Common myeloid progenitor, CD34-positive (primary cell): ENCODE measurements around the gene ARHGAP12.

Experiments used
- CTCF ChIA-PET: fragments of 350-600 bp; sonication (Branson Sonifier 250); formaldehyde crosslinking; loops from one replicate; lab custom pipeline; 2021; ENCODE audit warnings: antibody characterized with exemption; lab: Charles Lee
- POLR2A ChIA-PET: fragments of 350-600 bp; sonication (Branson Sonifier 250); formaldehyde crosslinking; loops from one replicate; lab custom pipeline; 2021; ENCODE audit warnings: antibody characterized with exemption; lab: Charles Lee
- DNase-seq, 3 donors: peaks; one replicate each; pipeline versions ENCODE4 v3.0.0 to v3.0.0-alpha.2; 2013
- H3K27ac ChIP-seq, 2 experiments: 1 replicate in 1 of 2; 2 replicates in 1 of 2; pipeline ENCODE4 v1.7.0; 2013; ENCODE audit warnings: inconsistent platforms in 2 of 2, low read length in 2 of 2, mild to moderate bottlenecking in 2 of 2, low read depth in 1 of 2, moderate library complexity in 1 of 2; ENCODE audit not compliant: severe bottlenecking in 2 of 2, insufficient read depth in 1 of 2, poor library complexity in 1 of 2
- H3K27me3 ChIP-seq, 5 experiments: replicated peaks in 2 of 5; 1 replicate in 3 of 5; 2 replicates in 2 of 5; pipeline versions ENCODE4 v1.6.1 to v1.7.0; 2013; ENCODE audit warnings: low read length in 4 of 5, mild to moderate bottlenecking in 2 of 5, moderate library complexity in 2 of 5, inconsistent platforms in 1 of 5; ENCODE audit not compliant: insufficient read depth in 5 of 5, control insufficient read depth in 4 of 5
- H3K36me3 ChIP-seq, 4 experiments: 1 replicate in 2 of 4; 2 replicates in 2 of 4; pipeline versions ENCODE4 v1.6.1 to v1.7.0; 2013; ENCODE audit warnings: low read length in 3 of 4, control low read depth in 1 of 4, mild to moderate bottlenecking in 1 of 4; ENCODE audit not compliant: control insufficient read depth in 4 of 4, insufficient read depth in 4 of 4
- H3K4me1 ChIP-seq, 4 experiments: 1 replicate in 3 of 4; 2 replicates in 1 of 4; pipeline versions ENCODE4 v1.6.1 to v1.7.1; 2013; ENCODE audit warnings: low read length in 3 of 4, mild to moderate bottlenecking in 3 of 4, control low read depth in 1 of 4, inconsistent platforms in 1 of 4, moderate library complexity in 1 of 4; ENCODE audit not compliant: control insufficient read depth in 4 of 4, insufficient read depth in 4 of 4; ENCODE audit errors: control extremely low read depth in 1 of 4
- H3K4me3 ChIP-seq, 7 experiments: 1 replicate in 4 of 7; 2 replicates in 3 of 7; pipeline versions ENCODE4 v1.5.1 to v1.7.0; 2013; ENCODE audit warnings: mild to moderate bottlenecking in 7 of 7, low read length in 6 of 7, moderate library complexity in 6 of 7, inconsistent platforms in 2 of 7, low read depth in 2 of 7, control low read depth in 1 of 7; ENCODE audit not compliant: insufficient read depth in 4 of 7, control insufficient read depth in 1 of 7; ENCODE audit errors: extremely low read depth in 1 of 7
- H3K9me3 ChIP-seq, 5 experiments: 1 replicate in 4 of 5; 2 replicates in 1 of 5; pipeline versions ENCODE4 v1.6.1 to v1.7.1; 2013; ENCODE audit warnings: low read length in 4 of 5, mild to moderate bottlenecking in 2 of 5, inconsistent platforms in 1 of 5, low read depth in 1 of 5, moderate library complexity in 1 of 5; ENCODE audit not compliant: control insufficient read depth in 4 of 5, insufficient read depth in 2 of 5; ENCODE audit errors: control extremely low read depth in 1 of 5
- WGBS: methylation state at CpG from one replicate; pipeline ENCODE4 v1.1.5; 2013; ENCODE audit not compliant: insufficient coverage; 5-methylcytosine and 5-hydroxymethylcytosine counted together

Gene ARHGAP12

DNA sequence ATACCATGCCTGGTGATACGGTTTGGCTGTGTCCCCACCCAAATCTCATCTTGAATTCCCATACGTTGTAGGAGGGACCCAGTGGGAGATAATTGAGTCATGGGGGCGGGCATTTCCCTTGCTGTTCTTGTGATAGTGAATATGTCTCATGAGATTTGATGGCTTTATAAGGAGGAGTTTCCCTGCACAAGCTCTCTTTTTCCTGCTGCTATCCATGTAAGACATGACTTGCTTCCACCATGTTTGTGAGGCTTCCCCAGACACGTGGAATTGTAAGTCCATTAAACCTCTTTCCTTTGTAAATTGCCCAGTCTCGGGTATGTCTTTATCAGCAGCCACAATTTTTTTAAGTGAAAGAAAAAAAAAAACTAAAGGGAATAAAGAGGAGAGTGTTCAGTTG lies 152.5 kb downstream of the ARHGAP12 start:
- peaks cover 0 to 5% (median 3%) of the 10 kb centered on the region in 5 experiments for H3K9me3 ChIP-seq
- no peaks in the 10 kb centered on the region for H3K4me1 ChIP-seq
- ChIA-PET POLR2A (no interaction called here), CTCF (no interaction called here)
- H3K27ac ChIP-seq: no peak overlapping the region
- no peaks in the 10 kb centered on the region for H3K36me3 ChIP-seq
- 100% methylated on average over 3 of the region's 5 CpGs for WGBS
- no peaks in the 10 kb centered on the region for H3K27me3 ChIP-seq
- no peak overlapping the region for H3K4me3 ChIP-seq
- DNase-seq: no peak

DNA sequence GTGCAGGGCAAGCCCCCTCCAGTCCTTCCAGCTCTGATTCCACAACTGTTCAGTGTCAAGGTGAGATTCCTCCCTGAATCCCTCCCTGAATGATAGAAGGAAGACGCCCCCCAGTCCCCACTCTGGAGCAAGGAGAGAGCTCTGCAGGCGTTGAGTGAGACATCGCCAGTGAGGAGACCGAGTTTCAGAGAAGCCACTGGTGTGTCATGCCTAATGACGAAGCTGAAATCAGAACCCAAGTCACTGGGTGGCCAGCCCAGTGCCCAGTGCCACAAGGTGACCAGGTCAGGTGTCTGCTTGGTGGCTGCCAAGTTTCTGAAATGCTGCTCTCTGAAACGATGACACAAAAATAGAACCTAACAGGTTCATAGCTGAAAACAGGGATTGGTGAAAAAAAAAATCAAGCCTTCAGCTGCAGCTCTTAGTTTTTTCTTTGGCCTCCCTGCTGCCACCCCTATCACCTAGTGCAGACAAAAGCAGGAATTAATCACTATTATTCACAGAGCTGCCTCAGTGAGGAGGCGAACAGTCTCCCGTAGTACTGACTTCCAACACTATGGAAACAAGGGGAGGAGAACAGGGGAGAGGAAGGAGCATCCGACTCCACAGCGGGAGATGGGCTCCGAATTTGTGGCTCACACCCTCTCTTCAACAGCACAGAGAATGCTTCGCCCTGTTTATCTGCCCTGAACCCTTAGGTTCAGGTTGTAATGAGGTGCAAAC lies 153.5 kb downstream of the ARHGAP12 start:
- CTCF ChIA-PET: interaction anchor here (0.7 to 1.2 kb wide), 3 partner anchors 31 to 992 kb away, joined by 3 to 4 read pairs (median 3); no protein-coding TSS in a partner anchor
- POLR2A ChIA-PET: no interaction called here
- peaks cover 0 to 5% (median 3%) of the 10 kb centered on the region in 5 experiments for H3K9me3 ChIP-seq
- H3K4me1 ChIP-seq: no peaks in the 10 kb centered on the region
- H3K4me3 ChIP-seq: no peak overlapping the region
- no peaks in the 10 kb centered on the region for H3K27me3 ChIP-seq
- no peak overlapping the region for H3K27ac ChIP-seq
- no peaks in the 10 kb centered on the region for H3K36me3 ChIP-seq
- 91% methylated on average over 11 of the region's 12 CpGs for WGBS
- DNase-seq: no peak

GRCh38 chr10:31774299-31774900 lies 154.2 kb downstream of the ARHGAP12 start:
- peaks cover 0 to 5% (median 3%) of the 10 kb centered on the region in 5 experiments for H3K9me3 ChIP-seq
- DNase-seq: no peak
- no peaks in the 10 kb centered on the region for H3K36me3 ChIP-seq
- WGBS: 94% methylated on average over 12 of the region's 12 CpGs
- no peaks in the 10 kb centered on the region for H3K4me1 ChIP-seq
- H3K4me3 ChIP-seq: no peak overlapping the region
- H3K27me3 ChIP-seq: no peaks in the 10 kb centered on the region
- ChIA-PET CTCF (interaction anchor here (0.7 to 1.2 kb wide), 3 partner anchors 30 to 991 kb away, joined by 3 to 4 read pairs (median 3); no protein-coding TSS in a partner anchor), POLR2A (no interaction called here)
- no peak overlapping the region for H3K27ac ChIP-seq

GRCh38 chr10:31773749-31774298 lies 154.8 kb downstream of the ARHGAP12 start:
- CTCF ChIA-PET: interaction anchor here (1.0 kb wide), 1 partner anchor 991 kb away, joined by 4 read pairs; no protein-coding TSS in a partner anchor
- POLR2A ChIA-PET: no interaction called here
- peaks cover 0 to 5% (median 3%) of the 10 kb centered on the region in 5 experiments for H3K9me3 ChIP-seq
- H3K27me3 ChIP-seq: no peaks in the 10 kb centered on the region
- H3K4me1 ChIP-seq: no peaks in the 10 kb centered on the region
- no peak overlapping the region for H3K27ac ChIP-seq
- H3K36me3 ChIP-seq: no peaks in the 10 kb centered on the region
- 86% methylated on average over 11 of the region's 15 CpGs for WGBS
- no peak overlapping the region for H3K4me3 ChIP-seq
- DNase-seq: peak in 1 of 3 donors; percentile 26

GRCh38 chr10:31771331-31771831 lies 157.2 kb downstream of the ARHGAP12 start:
- Histone ChIP-seq H3K9me3 (peaks cover 0 to 5% (median under 1%) of the 10 kb centered on the region in 5 experiments), H3K27me3 (no peaks in the 10 kb centered on the region), H3K36me3 (no peaks in the 10 kb centered on the region), H3K27ac (no peak overlapping the region), H3K4me1 (no peaks in the 10 kb centered on the region), H3K4me3 (no peak overlapping the region)
- POLR2A ChIA-PET: no interaction called here
- DNase-seq: no peak
- 92% methylated on average over 9 of the region's 9 CpGs for WGBS
- CTCF ChIA-PET: interaction anchor here (0.7 to 3.6 kb wide), 6 partner anchors 9 to 1041 kb away, joined by 3 to 16 read pairs (median 4); no protein-coding TSS in a partner anchor

GRCh38 chr10:31770307-31770902 lies 158.2 kb downstream of the ARHGAP12 start:
- H3K36me3 ChIP-seq: no peaks in the 10 kb centered on the region
- no CpG with 5 or more reads among the region's 8 CpGs for WGBS
- no peaks in the 10 kb centered on the region for H3K9me3 ChIP-seq
- no peaks in the 10 kb centered on the region for H3K4me1 ChIP-seq
- POLR2A ChIA-PET: no interaction called here
- DNase-seq: peak; percentile 44 to 76 (median 70)
- no peaks in the 10 kb centered on the region for H3K27me3 ChIP-seq
- H3K4me3 ChIP-seq: no peak overlapping the region
- H3K27ac ChIP-seq: no peak overlapping the region
- CTCF ChIA-PET: interaction anchor here (0.6 to 3.6 kb wide), 16 partner anchors 9 to 1041 kb away, joined by 3 to 16 read pairs (median 3); no protein-coding TSS in a partner anchor
